ENCODE measurements around the gene PTPRF.
"Not testable (repeated sequence)": the region's sequence is repeated elsewhere in the genome, so short reads cannot be mapped to it uniquely, and the experiment has no call there.

Gene PTPRF

GRCh38 chr1:43625063-43625780, 94.5 kb downstream of the PTPRF start:
- no peak overlapping the region for H3K4me3 Mint-ChIP-seq
- H3K36me3 Mint-ChIP-seq = peaks cover 1% of the 10 kb centered on the region
- no peaks in the 10 kb centered on the region for H3K9me3 Mint-ChIP-seq
- no peak overlapping the region for H3K27ac Mint-ChIP-seq
- no peaks in the 10 kb centered on the region for H3K4me1 Mint-ChIP-seq
- H3K27me3 Mint-ChIP-seq = peaks cover 3% of the 10 kb centered on the region

- Mint-ChIP-seq H3K9me3 (no peaks in the 10 kb centered on the region), H3K27ac (no peak overlapping the region), H3K27me3 (peaks cover 3% of the 10 kb centered on the region), H3K4me3 (no peak overlapping the region), H3K4me1 (no peaks in the 10 kb centered on the region), H3K36me3 (peaks cover 1% of the 10 kb centered on the region)
Observed at GRCh38 chr1:43632135-43632670, 101.5 kb downstream of the PTPRF start.

GRCh38 chr1:43634721-43635120, 104.0 kb downstream of the PTPRF start:
- Mint-ChIP-seq H3K4me1 (no peaks in the 10 kb centered on the region), H3K27me3 (peaks cover 3% of the 10 kb centered on the region), H3K4me3 (no peak overlapping the region), H3K9me3 (no peaks in the 10 kb centered on the region), H3K36me3 (peaks cover 1% of the 10 kb centered on the region), H3K27ac (no peak overlapping the region)

- Mint-ChIP-seq H3K27me3 (peaks cover 3% of the 10 kb centered on the region), H3K9me3 (no peaks in the 10 kb centered on the region), H3K27ac (no peak overlapping the region), H3K4me3 (no peak overlapping the region), H3K36me3 (no peaks in the 10 kb centered on the region), H3K4me1 (no peaks in the 10 kb centered on the region)
Observed at GRCh38 chr1:43636006-43636641, 105.4 kb downstream of the PTPRF start.

GRCh38 chr1:43637267-43637666, 106.6 kb downstream of the PTPRF start:
- H3K27ac Mint-ChIP-seq = no peak overlapping the region
- H3K9me3 Mint-ChIP-seq = no peaks in the 10 kb centered on the region
- H3K4me1 Mint-ChIP-seq = no peaks in the 10 kb centered on the region
- H3K4me3 Mint-ChIP-seq = no peak overlapping the region
- peaks cover 1% of the 10 kb centered on the region for H3K27me3 Mint-ChIP-seq
- no peaks in the 10 kb centered on the region for H3K36me3 Mint-ChIP-seq

DNA sequence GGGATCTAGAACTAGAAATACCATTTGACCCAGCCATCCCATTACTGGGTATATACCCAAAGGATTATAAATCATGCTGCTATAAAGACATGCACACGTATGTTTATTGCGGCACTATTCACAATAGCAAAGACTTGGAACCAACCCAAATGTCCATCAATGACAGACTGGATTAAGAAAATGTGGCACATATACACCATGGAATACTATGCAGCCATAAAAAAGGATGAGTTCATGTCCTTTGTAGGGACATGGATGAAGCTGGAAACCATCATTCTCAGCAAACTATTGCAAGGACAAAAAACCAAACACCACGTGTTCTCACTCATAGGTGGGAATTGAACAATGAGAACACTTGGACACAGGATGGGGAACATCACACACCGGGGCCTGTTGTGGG, 107.7 kb downstream of the PTPRF start:
- H3K27me3 Mint-ChIP-seq, H3K4me1 Mint-ChIP-seq, H3K27ac Mint-ChIP-seq, H3K9me3 Mint-ChIP-seq, H3K4me3 Mint-ChIP-seq, H3K36me3 Mint-ChIP-seq: not testable (repeated sequence)

DNA sequence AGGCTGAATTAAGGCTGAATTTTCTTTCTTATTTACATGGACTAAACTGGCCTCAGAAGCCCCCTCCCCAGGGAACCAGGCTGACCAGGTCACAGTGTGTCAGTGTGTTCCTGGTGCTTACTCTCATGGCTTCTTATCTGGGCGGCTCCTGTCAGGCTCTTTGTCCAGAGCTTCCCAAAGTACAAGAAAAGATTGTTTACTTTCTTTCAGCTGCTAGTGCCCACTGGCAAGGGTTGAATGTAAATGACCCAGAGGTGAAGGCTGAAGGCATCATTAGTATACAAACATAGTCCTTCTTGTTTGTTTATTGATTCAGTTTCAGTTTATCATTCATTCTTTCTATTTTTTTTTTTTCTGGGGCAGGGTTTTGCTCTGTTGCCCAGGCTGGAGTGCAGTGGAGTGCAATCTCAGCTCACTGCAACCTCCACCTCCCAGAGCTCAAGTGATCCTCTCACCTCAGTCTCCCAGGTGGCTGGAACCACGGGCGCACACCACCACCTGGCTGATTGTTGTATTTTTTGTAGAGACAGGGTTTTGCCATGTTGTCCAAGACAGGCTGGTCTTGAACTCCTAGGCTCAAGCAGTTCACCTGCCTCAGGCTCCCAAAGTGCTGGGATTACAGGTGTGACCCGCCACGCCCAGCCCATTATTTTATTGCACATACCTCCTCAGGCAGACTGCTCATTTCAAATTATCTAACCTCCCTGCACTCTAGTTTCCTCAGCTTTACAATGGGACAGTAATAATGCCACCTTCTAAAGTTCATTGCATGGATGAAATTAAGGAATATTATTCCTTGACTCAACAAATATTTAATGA, 109.5 kb downstream of the PTPRF start:
- Mint-ChIP-seq H3K27ac (no peak overlapping the region), H3K36me3 (no peaks in the 10 kb centered on the region), H3K9me3 (no peaks in the 10 kb centered on the region), H3K4me3 (no peak overlapping the region), H3K4me1 (no peaks in the 10 kb centered on the region), H3K27me3 (peaks cover 2% of the 10 kb centered on the region)

DNA sequence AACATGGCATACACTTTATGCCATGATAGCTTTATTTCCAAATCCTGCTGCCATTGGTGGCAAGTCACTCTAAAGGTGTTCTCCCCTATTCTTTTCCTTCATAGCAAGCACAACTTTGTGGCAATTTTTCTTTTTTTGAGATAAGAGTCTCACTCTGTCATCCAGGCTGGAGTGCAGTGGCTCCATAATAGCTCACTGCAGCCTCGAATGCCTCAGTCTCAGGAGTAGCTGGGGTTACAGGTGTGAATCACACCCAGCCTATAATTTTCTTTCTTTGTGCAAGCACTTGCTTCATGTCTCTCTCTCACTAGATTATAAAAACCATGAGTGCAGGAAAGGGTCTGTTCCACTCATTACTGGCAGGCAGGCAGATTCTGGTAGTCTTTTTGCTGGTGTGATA, 113.9 kb downstream of the PTPRF start:
- Mint-ChIP-seq H3K4me3 (no peak overlapping the region), H3K9me3 (no peaks in the 10 kb centered on the region), H3K4me1 (peaks cover under 1% of the 10 kb centered on the region), H3K27me3 (peaks cover 4% of the 10 kb centered on the region), H3K36me3 (no peaks in the 10 kb centered on the region), H3K27ac (no peak overlapping the region)

DNA sequence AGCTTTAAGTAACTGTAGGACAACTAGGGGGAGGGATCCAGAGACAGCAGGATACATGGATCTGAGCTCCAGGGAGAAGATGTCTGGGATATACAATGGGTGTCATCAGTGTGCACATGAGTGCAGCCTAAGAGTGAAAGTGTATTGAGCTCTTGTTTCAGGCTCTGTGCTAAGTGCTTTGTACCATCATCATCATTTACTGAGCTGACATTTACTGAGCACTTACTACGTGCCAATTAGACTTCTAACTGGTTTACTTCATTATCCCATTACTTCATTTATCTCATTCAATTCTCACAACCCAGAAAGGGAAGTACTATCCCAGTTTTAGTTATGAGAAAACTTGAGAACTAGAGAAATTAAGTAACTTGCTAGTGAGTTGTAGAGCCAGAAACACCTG, 114.8 kb downstream of the PTPRF start:
- Mint-ChIP-seq H3K36me3 (no peaks in the 10 kb centered on the region), H3K4me1 (peaks cover 4% of the 10 kb centered on the region), H3K9me3 (no peaks in the 10 kb centered on the region), H3K27me3 (peaks cover 4% of the 10 kb centered on the region), H3K4me3 (no peak overlapping the region), H3K27ac (no peak overlapping the region)

GRCh38 chr1:43647331-43647730, 116.6 kb downstream of the PTPRF start:
- H3K4me1 Mint-ChIP-seq = peaks cover 20% of the 10 kb centered on the region
- not testable (repeated sequence) for H3K36me3 Mint-ChIP-seq, H3K27ac Mint-ChIP-seq, H3K9me3 Mint-ChIP-seq, H3K27me3 Mint-ChIP-seq, H3K4me3 Mint-ChIP-seq

DNA sequence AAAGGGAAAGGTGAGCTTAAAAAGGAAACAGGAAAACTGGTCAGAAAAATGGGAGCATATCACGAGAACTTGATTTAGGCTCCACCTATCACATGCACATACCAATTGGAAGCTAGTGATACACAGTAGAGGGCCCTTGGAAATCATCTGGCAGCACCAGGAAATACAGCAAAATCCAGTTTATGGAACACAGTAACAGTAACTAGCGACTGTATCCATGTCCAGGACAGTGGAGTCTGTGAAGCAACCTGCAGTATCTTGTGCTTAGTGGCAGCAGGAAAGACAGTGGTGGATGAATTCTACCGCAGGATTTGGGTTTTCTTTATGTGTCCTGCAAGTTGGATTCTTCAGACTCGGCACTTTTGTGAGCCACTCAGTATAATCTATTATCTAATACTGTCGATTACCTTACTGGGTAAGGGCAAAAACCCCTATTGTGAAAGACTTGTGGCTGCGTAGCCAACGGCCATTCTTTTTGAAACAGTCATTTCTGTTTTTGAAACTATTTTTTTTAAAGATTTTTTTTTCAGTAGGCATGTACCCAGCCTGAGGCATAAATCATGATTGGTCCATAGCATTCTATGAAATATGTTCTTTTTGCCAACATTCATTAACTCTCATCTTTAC, 117.7 kb downstream of the PTPRF start:
- Mint-ChIP-seq H3K27ac (no peak overlapping the region), H3K4me1 (peaks cover 24% of the 10 kb centered on the region), H3K4me3 (peak overlapping the region; percentile 77), H3K27me3 (peaks cover 3% of the 10 kb centered on the region), H3K9me3 (no peaks in the 10 kb centered on the region), H3K36me3 (no peaks in the 10 kb centered on the region)

GRCh38 chr1:43648876-43649477, 118.3 kb downstream of the PTPRF start:
- peak overlapping the region; percentile 93 for H3K4me3 Mint-ChIP-seq
- H3K27me3 Mint-ChIP-seq = peaks cover 1% of the 10 kb centered on the region
- no peaks in the 10 kb centered on the region for H3K9me3 Mint-ChIP-seq
- no peak overlapping the region for H3K27ac Mint-ChIP-seq
- peaks cover 3% of the 10 kb centered on the region for H3K36me3 Mint-ChIP-seq
- H3K4me1 Mint-ChIP-seq = peaks cover 29% of the 10 kb centered on the region

- Mint-ChIP-seq H3K9me3 (no peaks in the 10 kb centered on the region), H3K4me3 (peak overlapping the region; percentile 93), H3K27ac (peak overlapping the region; percentile 92), H3K4me1 (peaks cover 33% of the 10 kb centered on the region), H3K27me3 (no peaks in the 10 kb centered on the region), H3K36me3 (peaks cover 5% of the 10 kb centered on the region)
Observed at GRCh38 chr1:43650310-43651085, 119.8 kb downstream of the PTPRF start.

DNA sequence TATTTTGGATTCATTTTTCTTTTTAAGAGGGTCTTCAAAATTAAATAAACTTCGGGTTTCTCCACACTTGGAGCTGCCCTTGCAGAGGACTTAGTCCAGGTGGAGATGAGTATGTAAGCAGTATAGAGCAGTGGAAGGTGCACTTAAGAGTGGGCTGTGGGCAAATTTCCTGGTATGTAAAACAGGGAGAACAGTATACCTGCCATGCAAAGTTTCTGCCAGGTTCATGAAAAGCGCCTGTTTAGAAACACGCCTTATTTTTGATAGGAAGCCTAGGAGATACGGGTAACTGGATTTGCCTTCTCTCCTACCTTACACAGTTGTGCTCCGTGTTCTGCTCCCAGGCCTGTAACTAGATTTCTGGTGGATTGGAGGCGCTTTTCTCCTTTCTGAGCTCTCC, 120.5 kb downstream of the PTPRF start:
- Mint-ChIP-seq H3K27me3 (no peaks in the 10 kb centered on the region), H3K4me3 (peak overlapping the region; percentile 93), H3K9me3 (no peaks in the 10 kb centered on the region), H3K4me1 (peaks cover 33% of the 10 kb centered on the region), H3K36me3 (peaks cover 7% of the 10 kb centered on the region), H3K27ac (peak overlapping the region; percentile 10)

Data from activated naive CD4-positive, alpha-beta T cell treated with anti-CD3 and anti-CD28 coated beads, Interleukin-2, amount 50 U/mL, for 24 hours (primary cell).